ENCODE measurements around the gene EGLN2.
"Not testable (repeated sequence)": the region's sequence is repeated elsewhere in the genome, so short reads cannot be mapped to it uniquely, and the experiment has no call there.

Gene EGLN2

GRCh38 chr19:40827386-40828247 lies 28.6 kb downstream of the EGLN2 start:
- Histone ChIP-seq H3K9me3 (ENCODE audit: control insufficient read depth, low read depth, low read length) (no peaks in the 10 kb centered on the region), H3K4me3 (ENCODE audit: low read length) (no peak overlapping the region), H3K36me3 (ENCODE audit: control insufficient read depth, low read depth, low read length) (no peaks in the 10 kb centered on the region), H3K4me1 (ENCODE audit: control insufficient read depth, low read depth, low read length) (no peaks in the 10 kb centered on the region), H3K9ac (ENCODE audit: low read length) (no peak overlapping the region), H3K27ac (ENCODE audit: low read length) (no peak overlapping the region), H3K27me3 (ENCODE audit: control insufficient read depth, insufficient read depth, low read length) (no peaks in the 10 kb centered on the region)

DNA sequence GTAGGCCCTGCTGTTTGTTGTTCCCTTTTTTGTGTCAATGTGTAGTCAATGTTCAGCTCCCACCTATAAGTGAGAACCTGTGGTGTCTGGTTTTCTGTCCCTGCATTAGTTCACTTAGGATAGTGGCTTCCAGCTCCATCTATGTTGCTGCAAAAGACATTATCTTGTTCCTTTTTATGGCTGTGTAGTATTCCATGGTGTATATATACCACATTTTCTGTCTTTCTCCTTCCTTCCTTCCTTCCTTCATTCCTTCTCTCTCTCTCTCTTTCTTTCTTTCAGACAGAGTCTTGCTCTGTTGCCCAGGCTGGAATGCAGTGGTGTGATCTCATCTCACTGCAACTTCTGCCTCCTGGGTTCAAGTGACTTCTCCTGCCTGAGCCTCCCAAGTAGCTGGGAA lies 30.2 kb downstream of the EGLN2 start:
- Histone ChIP-seq H3K4me3 (ENCODE audit: low read length) (no peak overlapping the region), H3K27me3 (ENCODE audit: control insufficient read depth, insufficient read depth, low read length) (no peaks in the 10 kb centered on the region), H3K36me3 (ENCODE audit: control insufficient read depth, low read depth, low read length) (no peaks in the 10 kb centered on the region), H3K9ac (ENCODE audit: low read length) (no peak overlapping the region), H3K27ac (ENCODE audit: low read length) (no peak overlapping the region), H3K4me1 (ENCODE audit: control insufficient read depth, low read depth, low read length) (no peaks in the 10 kb centered on the region), H3K9me3 (ENCODE audit: control insufficient read depth, low read depth, low read length) (no peaks in the 10 kb centered on the region)

GRCh38 chr19:40830741-40831140 lies 31.8 kb downstream of the EGLN2 start:
- not testable (repeated sequence) for H3K4me1 ChIP-seq (ENCODE audit: control insufficient read depth, low read depth, low read length); H3K9me3 ChIP-seq (ENCODE audit: control insufficient read depth, low read depth, low read length); H3K27ac ChIP-seq (ENCODE audit: low read length); H3K4me3 ChIP-seq (ENCODE audit: low read length); H3K36me3 ChIP-seq (ENCODE audit: control insufficient read depth, low read depth, low read length); H3K27me3 ChIP-seq (ENCODE audit: control insufficient read depth, insufficient read depth, low read length); H3K9ac ChIP-seq (ENCODE audit: low read length)

GRCh38 chr19:40831502-40832430 lies 32.8 kb downstream of the EGLN2 start:
- H3K4me3 ChIP-seq (ENCODE audit: low read length) = no peak overlapping the region
- no peaks in the 10 kb centered on the region for H3K4me1 ChIP-seq (ENCODE audit: control insufficient read depth, low read depth, low read length)
- H3K9me3 ChIP-seq (ENCODE audit: control insufficient read depth, low read depth, low read length) = no peaks in the 10 kb centered on the region
- H3K36me3 ChIP-seq (ENCODE audit: control insufficient read depth, low read depth, low read length) = no peaks in the 10 kb centered on the region
- H3K27me3 ChIP-seq (ENCODE audit: control insufficient read depth, insufficient read depth, low read length) = no peaks in the 10 kb centered on the region
- no peak overlapping the region for H3K27ac ChIP-seq (ENCODE audit: low read length)
- no peak overlapping the region for H3K9ac ChIP-seq (ENCODE audit: low read length)

DNA sequence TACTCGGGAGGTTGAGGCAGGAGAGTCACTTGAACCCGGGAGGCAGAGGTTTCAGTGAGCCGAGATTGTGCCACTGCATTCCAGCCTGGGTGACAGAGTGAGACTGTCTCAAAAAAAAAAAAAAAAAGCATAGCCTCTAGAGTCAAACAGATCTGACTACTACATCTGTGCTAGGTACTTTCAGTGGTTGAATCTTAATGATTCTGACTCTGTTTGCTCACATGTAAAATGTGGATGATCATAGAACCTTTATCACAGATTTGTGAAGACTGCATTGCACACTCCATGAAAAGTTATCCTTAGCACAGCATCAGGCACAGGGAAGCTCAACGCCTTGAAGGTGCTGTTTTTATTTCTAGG lies 33.4 kb downstream of the EGLN2 start:
- H3K36me3 ChIP-seq (ENCODE audit: control insufficient read depth, low read depth, low read length); H3K27me3 ChIP-seq (ENCODE audit: control insufficient read depth, insufficient read depth, low read length); H3K9ac ChIP-seq (ENCODE audit: low read length); H3K27ac ChIP-seq (ENCODE audit: low read length); H3K4me3 ChIP-seq (ENCODE audit: low read length); H3K9me3 ChIP-seq (ENCODE audit: control insufficient read depth, low read depth, low read length); H3K4me1 ChIP-seq (ENCODE audit: control insufficient read depth, low read depth, low read length): not testable (repeated sequence)

GRCh38 chr19:40833728-40834533 lies 34.9 kb downstream of the EGLN2 start:
- H3K4me3 ChIP-seq (ENCODE audit: low read length); H3K4me1 ChIP-seq (ENCODE audit: control insufficient read depth, low read depth, low read length); H3K9ac ChIP-seq (ENCODE audit: low read length); H3K27ac ChIP-seq (ENCODE audit: low read length); H3K36me3 ChIP-seq (ENCODE audit: control insufficient read depth, low read depth, low read length); H3K27me3 ChIP-seq (ENCODE audit: control insufficient read depth, insufficient read depth, low read length); H3K9me3 ChIP-seq (ENCODE audit: control insufficient read depth, low read depth, low read length): not testable (repeated sequence)

GRCh38 chr19:40836754-40837429 lies 37.9 kb downstream of the EGLN2 start:
- Histone ChIP-seq H3K9me3 (ENCODE audit: control insufficient read depth, low read depth, low read length) (no peaks in the 10 kb centered on the region), H3K4me3 (ENCODE audit: low read length) (no peak overlapping the region), H3K4me1 (ENCODE audit: control insufficient read depth, low read depth, low read length) (no peaks in the 10 kb centered on the region), H3K27me3 (ENCODE audit: control insufficient read depth, insufficient read depth, low read length) (no peaks in the 10 kb centered on the region), H3K36me3 (ENCODE audit: control insufficient read depth, low read depth, low read length) (no peaks in the 10 kb centered on the region), H3K9ac (ENCODE audit: low read length) (no peak overlapping the region), H3K27ac (ENCODE audit: low read length) (no peak overlapping the region)

DNA sequence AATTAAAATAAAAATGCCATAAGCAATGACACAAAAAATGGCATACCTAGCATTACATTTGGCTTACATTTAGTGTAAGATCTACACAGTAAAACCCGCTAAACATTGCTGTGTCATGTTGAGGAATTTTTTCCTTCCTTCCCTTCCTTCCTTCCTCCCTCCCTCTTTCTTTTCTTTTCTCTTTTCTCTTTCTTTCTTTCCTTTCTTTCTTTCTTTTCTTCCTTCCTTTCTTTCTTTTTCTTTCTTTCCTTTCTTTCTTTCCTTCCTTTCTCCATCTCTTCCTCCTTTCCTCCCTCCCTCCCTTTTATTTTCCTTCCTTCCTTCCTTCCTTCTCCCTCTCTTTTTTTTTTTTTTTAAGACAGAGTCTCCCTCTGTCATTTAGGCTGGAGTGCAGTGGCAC lies 39.5 kb downstream of the EGLN2 start:
- H3K4me1 ChIP-seq (ENCODE audit: control insufficient read depth, low read depth, low read length); H3K36me3 ChIP-seq (ENCODE audit: control insufficient read depth, low read depth, low read length): not testable (repeated sequence)

GRCh38 chr19:40842012-40842411 lies 43.0 kb downstream of the EGLN2 start:
- H3K36me3 ChIP-seq (ENCODE audit: control insufficient read depth, low read depth, low read length); H3K4me1 ChIP-seq (ENCODE audit: control insufficient read depth, low read depth, low read length); H3K27ac ChIP-seq (ENCODE audit: low read length); H3K4me3 ChIP-seq (ENCODE audit: low read length); H3K27me3 ChIP-seq (ENCODE audit: control insufficient read depth, insufficient read depth, low read length); H3K9ac ChIP-seq (ENCODE audit: low read length); H3K9me3 ChIP-seq (ENCODE audit: control insufficient read depth, low read depth, low read length): not testable (repeated sequence)

More for the DNA sequence above, 39.5 kb downstream of the EGLN2 start:
- not testable (repeated sequence) for H3K4me3 ChIP-seq (ENCODE audit: low read length); H3K27ac ChIP-seq (ENCODE audit: low read length); H3K27me3 ChIP-seq (ENCODE audit: control insufficient read depth, insufficient read depth, low read length); H3K9ac ChIP-seq (ENCODE audit: low read length); H3K9me3 ChIP-seq (ENCODE audit: control insufficient read depth, low read depth, low read length)

GRCh38 chr19:40842997-40843652 lies 44.1 kb downstream of the EGLN2 start:
- H3K9ac ChIP-seq (ENCODE audit: low read length); H3K36me3 ChIP-seq (ENCODE audit: control insufficient read depth, low read depth, low read length); H3K4me3 ChIP-seq (ENCODE audit: low read length); H3K27ac ChIP-seq (ENCODE audit: low read length); H3K4me1 ChIP-seq (ENCODE audit: control insufficient read depth, low read depth, low read length); H3K9me3 ChIP-seq (ENCODE audit: control insufficient read depth, low read depth, low read length); H3K27me3 ChIP-seq (ENCODE audit: control insufficient read depth, insufficient read depth, low read length): not testable (repeated sequence)

All from iPS-18a (cell line).